Endometrial microvascular endothelial cells (primary cell): ENCODE measurements around the gene CDC73. TPM values are rescaled to one million over a fixed set of nuclear protein-coding genes. Genes with fewer than 3 reads are reported as not detected.
"Not testable (repeated sequence)": the region's sequence is repeated elsewhere in the genome, so short reads cannot be mapped to it uniquely, and the experiment has no call there.

ENCODE experiments used
- in situ Hi-C: cut with HindIII; loops from 2 replicates; pipeline ENCODE4 v1.10.0; 2017; ENCODE audit warnings: low sequenced_read_pairs, low pct_unique_long_range_greater_than_20kb; ENCODE audit errors: inconsistent ontology term
- total RNA-seq: library from RNA; depleted of rRNA; stranded (reverse); fragments of >200 nt; gene quantifications from one replicate; pipeline ENCODE4 v1.2.3, GENCODE V29; 2015; ENCODE audit errors: inconsistent ontology term

The CDC73 gene
- total RNA-seq, 1 donor from 2014 or later = 17.2 TPM

DNA sequence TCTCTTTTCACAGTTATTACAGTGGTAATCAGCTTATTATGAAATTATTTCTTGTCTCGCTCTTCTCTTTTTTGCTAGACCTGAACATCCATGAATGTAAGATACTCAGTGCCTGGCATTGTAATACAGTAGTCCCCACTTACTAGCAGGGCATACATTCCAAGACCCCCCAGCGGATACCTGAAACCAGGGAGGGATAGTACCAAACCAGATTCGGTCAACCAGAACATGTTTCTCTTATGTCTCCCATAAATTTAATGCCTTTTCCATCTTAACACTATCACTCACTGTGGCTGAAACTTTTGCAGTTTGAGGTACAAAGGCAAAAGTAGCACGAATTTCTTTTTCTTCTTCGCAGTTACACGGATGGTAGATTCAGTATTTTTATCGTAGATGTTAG, 89.2 kb downstream of the CDC73 start:
- in situ Hi-C loops = no loop called here

DNA sequence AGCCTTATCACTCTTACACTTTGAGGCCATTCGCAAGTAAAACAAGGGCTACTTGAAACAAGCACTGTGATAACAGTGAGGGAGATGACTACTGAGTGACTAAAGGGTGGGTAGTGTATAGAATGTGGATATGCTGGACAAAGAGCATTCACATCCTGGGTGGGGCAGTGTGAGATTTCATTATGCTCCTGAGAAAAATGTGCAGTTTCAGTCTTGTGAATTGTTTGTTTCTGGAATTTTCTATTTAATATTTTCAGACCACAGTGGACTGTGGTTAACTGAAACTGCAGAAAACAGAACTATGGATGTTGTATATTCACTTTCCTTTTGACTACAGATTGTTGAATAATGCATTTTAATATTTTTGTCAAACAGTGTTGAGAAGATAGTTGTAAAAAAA, 89.7 kb downstream of the CDC73 start:
- in situ Hi-C loops = no loop called here

DNA sequence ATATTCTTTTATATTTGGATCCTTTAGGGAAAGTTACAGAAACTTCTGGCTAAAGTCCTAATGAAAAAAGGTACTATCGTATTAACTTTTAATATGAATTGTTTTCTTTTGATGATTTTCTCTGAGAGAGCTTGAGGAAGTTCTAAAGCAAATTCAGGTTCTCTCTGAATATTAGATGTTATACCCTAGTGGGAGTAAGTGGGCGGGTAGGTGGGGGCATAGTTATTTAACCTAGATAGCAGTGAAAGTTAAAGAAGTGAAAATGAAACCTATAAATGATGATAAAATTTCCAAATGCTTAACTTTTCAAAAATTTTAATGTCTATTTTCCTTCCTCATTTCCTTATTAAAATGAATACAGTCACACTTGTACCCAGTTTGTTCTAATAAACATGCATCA, 90.8 kb downstream of the CDC73 start:
- in situ Hi-C loops = no loop called here

DNA sequence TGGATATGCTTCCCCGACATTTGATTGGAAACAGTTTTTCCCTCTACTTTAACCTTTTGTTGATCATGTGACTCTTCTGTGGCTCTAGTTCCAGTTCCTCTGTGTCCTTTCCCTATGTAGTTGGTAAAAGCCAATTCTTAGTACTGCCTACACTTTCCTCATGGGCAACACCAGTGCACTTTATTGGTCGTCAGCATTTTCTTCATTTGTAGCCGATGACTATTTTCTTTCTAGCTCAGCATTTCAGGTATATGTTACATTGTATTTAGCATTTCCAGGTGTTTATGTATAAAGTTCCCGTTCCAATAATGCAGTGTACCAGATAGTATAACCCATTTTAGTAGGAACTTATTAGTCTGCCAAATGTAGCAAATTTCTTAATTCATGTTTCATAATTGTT, 92.2 kb downstream of the CDC73 start:
- in situ Hi-C loops = no loop called here

DNA sequence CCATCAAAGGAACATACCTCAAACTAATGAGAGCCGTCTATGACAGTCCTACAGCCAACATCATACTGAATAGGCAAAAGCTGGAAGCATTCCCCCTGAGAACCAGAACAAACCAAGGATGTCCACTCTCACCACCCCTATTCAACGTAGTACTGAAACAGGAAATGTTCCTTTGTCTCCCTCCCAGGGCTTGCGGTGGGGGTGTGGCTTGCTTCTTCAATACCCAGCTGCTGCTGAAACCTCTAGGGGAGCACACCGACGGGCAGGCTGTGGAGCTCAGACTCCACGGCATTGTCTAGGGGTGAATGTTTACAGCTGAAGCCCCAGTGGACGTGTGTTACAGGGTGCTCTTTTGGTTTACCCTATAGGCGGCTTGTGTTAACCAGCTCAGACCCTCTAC, 95.1 kb downstream of the CDC73 start:
- in situ Hi-C loops = no loop called here

DNA sequence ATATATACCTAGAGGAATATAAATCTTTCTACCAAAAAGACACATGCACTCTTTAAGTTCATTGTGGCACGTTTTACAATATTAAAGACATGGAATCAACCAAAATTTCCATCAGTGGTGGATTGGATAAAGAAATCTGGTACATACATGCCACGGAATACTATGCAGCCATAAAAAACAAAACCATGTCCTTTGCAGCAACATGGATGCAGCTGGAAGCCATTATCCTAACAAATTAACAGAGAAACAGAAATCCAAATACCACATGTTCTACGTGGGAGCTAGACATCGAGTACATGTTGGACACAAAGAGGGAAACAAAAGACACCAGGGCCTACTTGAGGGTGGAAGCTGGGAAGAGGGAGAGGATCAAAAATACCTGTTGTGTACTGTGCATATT, 97.6 kb downstream of the CDC73 start:
- in situ Hi-C loops = no loop called here

DNA sequence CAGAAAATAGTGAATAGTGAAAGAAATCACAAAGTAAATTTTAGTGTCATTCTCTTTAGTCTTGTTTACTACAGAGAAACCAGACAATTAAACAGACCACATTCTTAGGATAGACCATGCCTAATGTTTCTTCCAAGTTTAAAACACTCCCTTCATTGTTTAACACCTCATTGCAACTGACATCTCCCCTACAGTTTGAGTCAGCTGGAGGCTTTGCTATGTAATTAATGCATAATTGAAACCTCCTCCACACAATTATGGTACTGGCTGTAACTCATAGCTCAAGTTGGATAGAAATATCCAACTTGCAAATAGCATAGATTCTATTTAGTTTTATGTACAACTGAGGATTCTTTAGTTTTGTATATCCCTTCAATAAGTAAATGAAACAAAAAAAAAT, 99.8 kb downstream of the CDC73 start:
- in situ Hi-C loops = no loop called here

DNA sequence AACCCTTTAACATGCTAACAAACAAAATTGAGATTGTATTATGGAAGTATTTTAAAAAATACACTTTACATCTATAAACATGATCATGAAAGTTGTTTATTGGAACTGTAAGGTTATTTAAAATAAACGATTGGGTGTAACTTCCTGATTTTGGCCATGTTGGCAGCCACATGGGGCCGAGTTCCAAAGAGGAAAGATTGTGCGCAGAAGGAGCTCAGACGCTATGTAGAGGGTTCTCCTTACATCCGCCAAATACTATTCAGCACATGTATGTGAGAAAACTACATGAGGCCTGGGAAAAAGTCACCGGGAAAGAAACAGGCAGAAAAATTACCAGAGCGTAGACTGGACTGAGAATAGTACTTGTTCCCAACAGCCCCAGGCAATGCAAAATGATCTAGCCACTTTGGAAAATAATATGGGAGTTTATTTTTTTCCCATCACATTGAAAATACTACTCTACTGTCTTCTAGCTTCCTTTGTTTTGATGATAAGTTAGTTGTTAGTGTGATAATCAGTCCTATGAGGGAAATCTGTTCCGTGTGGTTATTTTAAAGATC, 100.3 kb downstream of the CDC73 start:
- in situ Hi-C loops = no loop called here

DNA sequence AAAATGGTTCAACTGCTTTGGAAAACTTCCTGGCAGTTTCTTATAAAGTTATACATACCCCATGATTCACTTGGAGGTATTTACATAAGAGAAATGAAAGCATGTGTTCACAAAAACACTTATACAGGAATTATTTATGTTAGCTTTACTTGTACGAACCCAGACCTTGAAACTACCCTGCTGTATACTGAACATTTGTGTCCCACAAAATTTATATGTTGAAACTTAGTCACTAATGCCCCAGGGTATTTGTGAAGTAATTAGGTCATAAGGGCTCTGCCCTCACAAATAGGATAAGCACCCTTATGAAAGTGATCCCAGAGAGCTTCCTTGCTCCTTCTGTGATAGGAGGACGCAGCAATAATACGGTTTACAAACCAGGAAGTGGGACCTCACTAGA, 107.3 kb downstream of the CDC73 start:
- in situ Hi-C loops = no loop called here

DNA sequence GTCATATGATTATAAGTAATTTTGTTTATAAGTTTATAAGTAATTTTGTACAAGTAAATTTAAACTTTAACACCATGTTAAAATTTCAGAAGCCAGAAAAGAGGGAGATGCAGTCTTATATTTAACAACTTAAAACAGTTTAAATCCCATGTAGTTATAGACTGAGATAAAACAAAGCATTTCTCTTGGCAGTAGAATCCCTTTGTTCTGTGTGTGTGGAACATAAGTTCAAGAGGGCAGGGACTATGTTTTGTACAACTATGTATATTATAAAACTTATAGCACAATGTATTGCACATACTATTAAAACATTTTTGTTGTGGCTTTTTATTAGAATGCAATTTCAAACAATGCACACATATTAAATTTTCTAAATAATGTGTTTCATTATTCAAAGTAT, 109.3 kb downstream of the CDC73 start:
- in situ Hi-C loops = not testable (repeated sequence)

DNA sequence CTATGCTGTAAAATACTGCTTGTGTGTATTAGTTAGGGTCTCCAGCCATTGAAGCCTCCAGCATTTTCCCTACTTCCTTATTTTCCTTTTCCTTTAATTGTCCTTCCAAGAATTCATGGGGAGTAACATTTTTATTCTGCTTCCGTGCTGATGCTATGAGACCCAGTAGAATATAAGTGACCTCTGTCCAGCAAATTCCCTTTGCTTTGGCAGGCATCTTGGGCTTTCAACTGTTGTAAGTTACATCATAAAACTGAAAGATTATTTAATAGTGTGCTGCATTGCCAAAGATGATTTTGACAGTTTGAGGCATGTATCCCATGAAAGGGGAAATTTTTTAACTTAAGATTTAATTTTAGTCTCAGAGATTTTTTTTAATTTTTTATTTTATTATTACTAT, 112.7 kb downstream of the CDC73 start:
- in situ Hi-C loops = no loop called here

DNA sequence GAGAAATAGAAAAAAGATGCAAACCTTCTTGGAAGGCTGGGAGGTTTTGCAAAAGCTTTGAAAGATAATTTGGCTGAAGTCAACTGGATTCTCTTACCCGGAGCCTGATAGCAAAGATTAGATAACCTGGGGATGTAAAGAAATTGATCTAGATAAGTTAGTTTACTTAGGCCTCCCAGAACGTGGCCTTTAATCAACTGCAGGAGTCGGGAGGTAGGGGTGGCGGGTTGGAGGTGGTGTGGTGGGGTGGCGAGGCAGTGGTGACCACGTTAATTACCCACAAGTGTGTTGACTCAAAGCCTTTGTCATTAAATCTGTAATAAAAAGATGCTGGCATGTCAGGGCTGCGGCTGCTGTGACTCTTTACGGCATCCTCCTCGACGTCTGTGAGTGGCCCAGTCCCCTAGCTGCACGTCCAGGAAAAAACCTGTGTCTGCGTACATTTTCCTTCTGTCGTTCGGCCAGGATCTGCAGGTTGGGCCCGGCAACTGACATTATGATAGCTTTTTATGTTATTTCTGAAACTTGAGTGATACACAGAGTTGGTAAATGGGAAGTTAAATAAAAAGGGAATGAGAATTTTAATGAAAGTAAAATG, 115.6 kb downstream of the CDC73 start:
- in situ Hi-C loops = no loop called here

DNA sequence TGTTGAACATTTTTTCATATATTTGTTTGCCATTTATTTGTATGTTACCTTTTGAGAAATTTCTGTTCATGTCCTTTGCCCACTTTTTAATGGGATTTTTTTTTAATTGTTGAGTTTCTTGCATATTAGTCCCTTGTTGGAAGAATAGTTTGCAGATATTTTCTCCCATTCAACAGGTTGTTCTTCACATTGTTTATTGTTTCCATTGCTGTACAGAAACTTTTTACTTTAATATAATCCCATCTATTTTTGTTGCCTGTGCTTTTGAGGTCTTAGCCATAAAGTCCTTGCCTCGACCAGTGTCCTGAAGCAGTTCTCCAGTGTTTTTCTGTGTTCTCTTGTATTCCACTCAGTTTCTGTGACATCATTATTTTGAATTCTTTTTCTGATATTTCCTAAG, 118.8 kb downstream of the CDC73 start:
- in situ Hi-C loops = no loop called here

DNA sequence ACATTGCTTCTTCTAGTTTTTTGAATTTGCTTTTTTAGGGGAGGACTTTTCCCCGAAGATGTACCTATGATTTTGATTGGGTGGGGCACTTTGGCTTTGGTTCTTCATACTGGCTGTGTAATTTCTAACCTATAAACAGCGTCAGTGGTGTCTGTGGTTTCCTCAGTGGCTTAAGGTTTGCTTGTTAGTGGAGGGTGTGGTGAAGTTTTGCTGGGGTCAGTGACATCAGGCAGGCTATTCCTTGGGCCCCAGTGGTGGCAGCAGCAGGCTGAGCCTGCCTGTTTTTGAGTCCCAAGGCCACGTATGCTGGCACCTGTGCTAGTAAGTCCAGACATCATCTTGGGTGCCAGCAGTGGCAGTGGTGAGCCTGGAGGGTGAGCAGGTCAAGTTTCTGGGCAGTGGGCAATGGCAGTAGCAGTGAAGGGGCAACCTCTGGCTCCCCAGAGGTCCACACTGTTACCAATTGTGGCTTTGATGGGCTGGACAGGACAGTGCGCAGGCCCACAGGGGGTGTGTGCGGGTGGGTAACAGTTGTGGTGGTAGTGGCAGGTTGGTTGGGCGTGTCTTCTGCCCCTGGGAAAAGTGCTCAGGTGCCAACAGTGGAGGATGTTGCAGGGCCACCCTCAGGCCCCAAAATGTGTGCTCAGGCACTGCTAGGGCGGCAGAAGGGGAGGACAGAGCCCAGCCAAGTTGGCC, 119.4 kb downstream of the CDC73 start:
- in situ Hi-C loops = no loop called here

DNA sequence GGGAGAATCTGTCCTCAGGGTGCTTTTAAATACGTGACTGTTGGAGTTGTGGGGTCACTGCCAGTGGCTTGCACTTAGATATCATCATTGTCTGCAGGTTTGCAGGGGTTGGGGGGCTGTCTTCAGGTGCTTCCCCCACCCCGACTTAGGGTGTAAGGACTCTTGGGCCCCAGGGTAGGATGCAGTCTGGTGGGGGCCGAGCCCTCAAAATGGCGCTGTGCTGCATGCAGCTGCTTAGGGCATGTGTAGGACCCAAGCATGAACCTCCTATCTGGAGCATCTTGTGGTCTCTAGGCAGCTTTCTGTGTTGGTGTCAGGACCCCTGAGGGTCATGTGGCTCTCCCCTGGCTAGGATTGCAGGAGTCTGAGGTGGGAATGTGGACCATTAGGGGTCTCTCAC, 120.2 kb downstream of the CDC73 start:
- in situ Hi-C loops = no loop called here

DNA sequence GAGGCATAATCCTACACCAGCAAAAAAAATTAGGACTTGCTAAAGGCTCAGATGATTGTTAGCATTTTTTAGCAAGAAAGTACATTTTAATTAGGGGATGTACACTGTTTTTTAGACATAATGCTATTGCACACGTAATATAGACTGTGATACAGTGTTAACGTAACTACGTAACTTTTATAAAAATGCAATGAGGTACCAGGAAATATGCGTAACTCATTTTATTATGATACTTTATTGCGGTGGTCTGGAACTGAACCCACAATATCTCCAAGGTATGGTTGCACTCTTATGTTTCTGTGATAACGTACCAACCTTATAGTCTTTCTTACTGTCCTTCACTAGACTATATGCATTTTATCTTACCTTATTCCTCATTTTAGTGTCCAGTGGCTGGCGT, 127.4 kb downstream of the CDC73 start:
- in situ Hi-C loops = no loop called here

DNA sequence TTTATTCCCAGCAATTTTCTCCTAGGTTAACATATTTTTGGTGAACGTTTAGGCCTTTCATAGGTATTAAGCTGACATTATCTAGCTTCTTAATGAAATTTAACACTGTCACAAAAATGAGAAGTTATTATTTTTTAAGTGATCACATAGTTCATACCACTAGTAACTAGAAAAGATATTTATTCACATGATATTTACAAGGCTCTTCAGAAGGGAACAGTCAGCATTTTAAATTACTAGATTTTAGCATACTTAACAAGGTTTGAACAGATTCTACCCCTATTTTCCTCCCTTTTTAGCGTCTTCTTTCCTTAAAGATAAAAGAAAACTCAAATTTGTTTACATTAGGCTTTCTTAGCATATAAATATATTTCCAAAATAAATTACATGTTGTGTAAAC, 130.1 kb downstream of the CDC73 start:
- in situ Hi-C loops = no loop called here

DNA sequence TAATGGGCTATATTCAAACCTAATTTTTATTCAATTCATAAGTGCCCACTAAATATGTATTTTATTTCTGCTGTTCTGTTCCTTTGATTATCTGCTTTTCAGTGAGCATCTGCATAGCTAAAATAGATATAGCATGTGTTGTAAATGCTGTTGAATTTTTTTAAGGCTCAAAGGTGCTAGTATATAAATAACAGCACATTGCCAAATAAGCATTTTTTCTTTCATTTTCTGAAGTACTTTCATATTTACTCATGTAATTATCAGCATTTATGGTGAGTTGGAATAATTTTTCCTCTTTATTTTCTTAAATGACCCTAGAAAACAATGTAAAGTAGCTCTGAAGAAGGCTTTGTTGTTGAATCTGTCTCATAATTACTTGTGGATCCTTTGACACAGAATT, 134.2 kb downstream of the CDC73 start:
- in situ Hi-C loops = no loop called here

DNA sequence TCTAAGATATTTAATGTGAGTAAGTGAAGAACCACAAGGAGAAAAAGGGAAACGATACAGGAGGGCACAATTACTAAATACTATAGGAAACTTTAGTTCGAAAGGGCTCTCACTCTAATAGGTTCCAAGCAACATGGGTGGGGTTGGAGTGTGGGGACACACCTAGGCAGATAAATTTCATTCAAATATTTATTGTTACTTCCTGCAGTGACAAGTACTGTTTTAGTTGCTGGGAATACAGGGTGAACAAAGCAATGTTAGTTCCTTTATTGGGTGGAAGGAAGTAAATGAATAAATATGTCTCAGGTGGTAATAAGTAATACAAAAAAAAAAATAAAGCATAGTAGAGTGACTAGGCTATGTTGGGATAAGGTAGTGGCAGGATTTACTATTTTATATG, 137.8 kb downstream of the CDC73 start:
- in situ Hi-C loops = no loop called here

DNA sequence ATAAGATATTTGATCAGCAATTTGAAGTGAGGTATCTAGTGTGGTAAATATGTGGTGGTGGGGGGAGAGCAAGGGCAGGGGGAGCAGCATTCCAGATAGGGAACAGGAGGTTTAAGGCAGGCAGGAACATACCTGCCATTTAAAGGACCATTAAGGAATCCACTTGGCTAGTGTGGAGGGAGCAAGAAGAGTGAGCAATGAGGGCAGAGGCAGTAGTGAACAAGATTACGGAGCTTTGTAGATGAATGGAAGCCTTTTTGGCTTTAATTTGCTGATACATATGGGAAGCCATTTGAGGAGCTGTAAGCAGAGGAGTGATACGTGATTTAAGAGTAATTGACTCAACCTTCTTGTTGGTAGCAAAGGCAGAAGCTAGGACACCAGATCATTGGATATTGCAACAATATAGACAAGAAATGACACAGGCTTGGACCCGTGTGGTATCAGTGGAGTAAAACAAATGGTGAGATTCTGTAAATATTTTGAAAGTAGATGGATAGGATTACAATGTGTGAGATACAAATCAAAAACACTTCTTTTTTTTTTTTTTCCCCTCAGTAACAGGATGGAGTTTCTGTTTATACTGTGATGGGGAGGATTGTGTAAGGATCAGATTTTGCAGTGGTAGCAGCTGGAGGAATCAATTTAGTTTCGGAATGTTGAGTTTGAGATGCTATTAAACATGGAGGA, 138.4 kb downstream of the CDC73 start:
- in situ Hi-C loops = no loop called here
